KOPT-K1 (cell line): ENCODE data around the gene TRPT1.
"Not testable (repeated sequence)": the region's sequence is repeated elsewhere in the genome, so short reads cannot be mapped to it uniquely, and the experiment has no call there.

Source experiments
- H3K27ac ChIP-seq: fragments of 200-600 bp; sonication (generic); 2 replicates; pipeline ENCODE4 v1.5.1; 2016; ENCODE audit warnings: antibody characterized with exemption, mild to moderate bottlenecking, low read depth, low read length; ENCODE audit not compliant: poor library complexity, severe bottlenecking
- H3K36me3 ChIP-seq: fragments of 200-600 bp; sonication (generic); 2 replicates; pipeline ENCODE4 v1.5.1; 2017; ENCODE audit warnings: antibody characterized with exemption, mild to moderate bottlenecking, low read length, moderate library complexity; ENCODE audit not compliant: insufficient read depth
- H3K9me3 ChIP-seq: fragments of 200-600 bp; sonication (generic); 2 replicates; pipeline ENCODE4 v1.5.1; 2017; ENCODE audit warnings: antibody characterized with exemption, low read length, mild to moderate bottlenecking; ENCODE audit not compliant: insufficient read depth, poor library complexity, severe bottlenecking

The TRPT1 gene

GRCh38 chr11:64251016-64251752 is 25.2 kb upstream of the TRPT1 start, which contains the start of gene PLCB3:
Gene PLCB3, plus strand, starts transcription at chr11:64251530. Its CDS starts 120 bp downstream, at chr11:64251650.
- peaks cover under 1% of the 10 kb centered on the region; the same call in 1 of the 2 replicates for H3K36me3 ChIP-seq
- peak within 1 kb of the TSS; percentile 21 for H3K27ac ChIP-seq
- H3K9me3 ChIP-seq: no peaks in the 10 kb centered on the region

GRCh38 chr11:64250415-64251015 is 24.5 kb upstream of the TRPT1 start:
- no peaks in the 10 kb centered on the region; the same call in 1 of the 2 replicates for H3K36me3 ChIP-seq
- no peaks in the 10 kb centered on the region for H3K9me3 ChIP-seq
- H3K27ac ChIP-seq: peak overlapping the region; percentile 21

- Histone ChIP-seq H3K27ac (no peak overlapping the region), H3K9me3 (no peaks in the 10 kb centered on the region), H3K36me3 (no peaks in the 10 kb centered on the region)
Observed at GRCh38 chr11:64249563-64250414, 23.8 kb upstream of the TRPT1 start.

- no peak overlapping the region for H3K27ac ChIP-seq
- H3K9me3 ChIP-seq: no peaks in the 10 kb centered on the region
Observed at GRCh38 chr11:64249038-64249437, 23.1 kb upstream of the TRPT1 start.

GRCh38 chr11:64248578-64248977 is 22.6 kb upstream of the TRPT1 start:
- Histone ChIP-seq H3K36me3 (peaks cover 12% of the 10 kb centered on the region), H3K27ac (no peak overlapping the region), H3K9me3 (no peaks in the 10 kb centered on the region)

More at GRCh38 chr11:64249038-64249437, 23.1 kb upstream of the TRPT1 start:
- peaks cover 7% of the 10 kb centered on the region for H3K36me3 ChIP-seq

- no peak overlapping the region for H3K27ac ChIP-seq
- no peaks in the 10 kb centered on the region for H3K9me3 ChIP-seq
- peaks cover 18% of the 10 kb centered on the region for H3K36me3 ChIP-seq
Observed at GRCh38 chr11:64247729-64248531, 21.9 kb upstream of the TRPT1 start.

GRCh38 chr11:64246871-64247728 is 21.1 kb upstream of the TRPT1 start, which contains the start of gene PPP1R14B:
Gene PPP1R14B, minus strand, starts transcription at chr11:64246943. Its CDS starts 270 bp downstream, at chr11:64246673.
- Histone ChIP-seq H3K9me3 (no peaks in the 10 kb centered on the region), H3K27ac (peak within 1 kb of the TSS; percentile 87), H3K36me3 (peaks cover 18% of the 10 kb centered on the region)

GRCh38 chr11:64246621-64246870 is 20.6 kb upstream of the TRPT1 start:
- peak overlapping the region; percentile 87 for H3K27ac ChIP-seq
- not testable (repeated sequence) for H3K9me3 ChIP-seq
- peaks cover 18% of the 10 kb centered on the region for H3K36me3 ChIP-seq

GRCh38 chr11:64245797-64246620 is 20.0 kb upstream of the TRPT1 start:
- H3K9me3 ChIP-seq: no peaks in the 10 kb centered on the region
- H3K36me3 ChIP-seq: peaks cover 18% of the 10 kb centered on the region
- peak overlapping the region; percentile 87 for H3K27ac ChIP-seq

GRCh38 chr11:64245401-64245796 is 19.4 kb upstream of the TRPT1 start:
- no peaks in the 10 kb centered on the region for H3K9me3 ChIP-seq

GRCh38 chr11:64244966-64245365 is 19.0 kb upstream of the TRPT1 start:
- Histone ChIP-seq H3K9me3 (no peaks in the 10 kb centered on the region), H3K36me3 (peaks cover 18% of the 10 kb centered on the region), H3K27ac (peak overlapping the region; percentile 87)

More at GRCh38 chr11:64245401-64245796, 19.4 kb upstream of the TRPT1 start:
- H3K27ac ChIP-seq: peak overlapping the region; percentile 87
- peaks cover 18% of the 10 kb centered on the region for H3K36me3 ChIP-seq

GRCh38 chr11:64244107-64244506 is 18.1 kb upstream of the TRPT1 start:
- Histone ChIP-seq H3K9me3 (no peaks in the 10 kb centered on the region), H3K27ac (peak overlapping the region; percentile 15), H3K36me3 (peaks cover 18% of the 10 kb centered on the region)

- peaks cover 26% of the 10 kb centered on the region for H3K36me3 ChIP-seq
- no peak overlapping the region for H3K27ac ChIP-seq
- H3K9me3 ChIP-seq: no peaks in the 10 kb centered on the region
Observed at GRCh38 chr11:64243236-64243854, 17.4 kb upstream of the TRPT1 start.
